H1 (cell line): ENCODE measurements around the gene DRAP1. TPM values are rescaled to one million over a fixed set of nuclear protein-coding genes. Genes with fewer than 3 reads are reported as not detected.

Experiments used
- JUN ChIP-seq: IDR thresholded peaks from 2 replicates; pipeline ENCODE4 v1.6.1; 2011; ENCODE audit warnings: low read depth, mild to moderate bottlenecking, improper control_type of control experiment, low read length
- RBBP5 ChIP-seq: IDR thresholded peaks from 2 replicates; pipeline ENCODE4 v1.7.1; 2012; ENCODE audit warnings: low read depth, mild to moderate bottlenecking, inconsistent platforms, low read length, moderate library complexity, borderline replicate concordance
- YY1 ChIP-seq: IDR thresholded peaks from 2 replicates; pipeline ENCODE4 v1.6.1; 2011; ENCODE audit warnings: low read depth, mild to moderate bottlenecking, low read length
- polyA plus RNA-seq, 7 experiments: library from polyadenylated mRNA; depleted of rRNA in 3 of 7; stranded (reverse) in 5 of 7; unstranded in 2 of 7; fragments of >200 nt in 5 of 7; fragments of 200-250 nt in 2 of 7; gene quantifications; 1 replicate in 5 of 7; 2 replicates in 1 of 7; 4 replicates in 1 of 7; pipeline versions ENCODE4 v1.2.1 to v1.2.3, GENCODE V29; 2011 to 2013; ENCODE audit warnings: missing spikeins in 2 of 7, mixed read lengths in 2 of 7
- total RNA-seq: library from RNA; stranded (reverse); fragmentation: NEBNext Ultra II Directional; extraction: Animal tissue kit (Norgen Biotek cat#: 25700); gene quantifications from 2 replicates; pipeline ENCODE4 v1.2.1, GENCODE V29; 2021

Gene DRAP1
- total and polyA plus RNA-seq, 2 of the 8 experiments (the other 6 are each of a cell fraction or from before 2014, with no cell fraction given), result 62.5 to 98.7 TPM

DNA sequence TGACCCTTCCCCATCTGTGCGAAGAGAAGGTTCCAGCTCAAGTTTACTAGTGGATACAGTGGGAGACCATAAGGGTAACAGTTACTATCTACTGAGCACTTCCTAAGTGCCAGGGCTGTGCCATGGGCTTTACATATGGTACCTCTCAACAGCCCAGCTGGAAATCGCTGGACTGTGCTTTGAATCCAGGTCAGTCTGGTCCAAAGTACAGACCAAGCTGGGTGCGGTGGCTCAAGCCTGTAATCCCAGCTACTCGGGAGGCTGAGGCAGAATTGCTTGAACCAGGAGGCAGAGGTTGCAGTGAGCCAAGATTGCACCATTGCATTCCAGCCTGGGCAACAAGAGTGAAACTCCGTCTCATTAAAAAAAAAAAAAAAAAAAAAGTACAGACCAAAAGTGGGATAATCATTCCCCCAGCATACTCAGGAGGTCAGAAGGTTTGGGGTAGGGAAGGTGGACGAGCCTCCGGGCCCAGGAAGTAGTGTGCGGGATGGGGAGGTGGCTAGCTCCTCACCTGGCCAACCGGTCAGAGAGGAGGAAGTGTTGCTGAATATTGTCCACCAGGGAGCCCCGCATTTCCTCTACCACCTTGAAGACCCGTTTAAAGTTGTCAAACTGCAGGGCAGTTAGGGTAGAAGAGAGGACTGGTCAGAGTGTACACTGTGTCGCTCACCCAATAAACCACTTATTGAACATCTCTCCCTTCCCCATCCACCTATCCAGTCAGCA lies 33.3 kb upstream of the DRAP1 start (continued):
- no peak for TF ChIP-seq JUN
- no peak for TF ChIP-seq RBBP5
- no peak for TF ChIP-seq YY1
